Measurements from ENCODE around the gene C14orf132. TPM values are rescaled to one million over a fixed set of nuclear protein-coding genes. Genes with fewer than 3 reads are reported as not detected.

The C14orf132 gene
- total RNA-seq, 3 donors from 2014 or later = 6.6 to 13.3 (median 10.8) TPM

DNA sequence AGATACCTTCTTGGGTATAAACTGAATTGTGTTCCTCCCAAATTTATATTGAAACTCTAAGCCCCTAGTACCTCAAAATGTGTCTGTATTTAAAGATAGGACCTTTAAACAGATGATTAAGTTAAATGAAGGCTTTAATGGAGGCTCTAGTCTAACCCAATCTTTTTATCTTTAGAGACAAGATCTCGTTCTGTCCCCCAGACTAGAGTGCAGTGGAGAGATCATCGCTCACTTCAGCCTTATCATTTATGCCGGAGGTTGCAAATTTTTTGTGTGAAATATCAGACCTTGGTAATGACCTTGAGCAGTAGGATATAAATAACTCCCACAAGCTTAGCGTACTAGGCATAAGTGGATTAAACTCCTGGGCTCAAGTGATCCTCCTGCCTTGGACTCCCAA, 81.8 kb downstream of the C14orf132 start:
- Histone ChIP-seq H3K36me3 (no peaks in the 10 kb centered on the region), H3K27ac (no peak overlapping the region), H3K4me1 (peaks cover 0 to 4% of the 10 kb centered on the region in 2 donors), H3K27me3 (no peaks in the 10 kb centered on the region), H3K4me3 (no peak overlapping the region), H3K9me3 (peaks cover 0 to 4% of the 10 kb centered on the region in 2 donors)
- intact Hi-C loops (cut with DNase I; ENCODE audit: low total_unique reads) = no loop called here
- TF ChIP-seq POLR2A (IDR thresholded peaks at IDR 0.05) = no peak
- TF ChIP-seq POLR2AphosphoS5 (IDR thresholded peaks at IDR 0.05) = no peak
- DNase-seq (ENCODE audit: low spot score in 2 of 2) = no peak

DNA sequence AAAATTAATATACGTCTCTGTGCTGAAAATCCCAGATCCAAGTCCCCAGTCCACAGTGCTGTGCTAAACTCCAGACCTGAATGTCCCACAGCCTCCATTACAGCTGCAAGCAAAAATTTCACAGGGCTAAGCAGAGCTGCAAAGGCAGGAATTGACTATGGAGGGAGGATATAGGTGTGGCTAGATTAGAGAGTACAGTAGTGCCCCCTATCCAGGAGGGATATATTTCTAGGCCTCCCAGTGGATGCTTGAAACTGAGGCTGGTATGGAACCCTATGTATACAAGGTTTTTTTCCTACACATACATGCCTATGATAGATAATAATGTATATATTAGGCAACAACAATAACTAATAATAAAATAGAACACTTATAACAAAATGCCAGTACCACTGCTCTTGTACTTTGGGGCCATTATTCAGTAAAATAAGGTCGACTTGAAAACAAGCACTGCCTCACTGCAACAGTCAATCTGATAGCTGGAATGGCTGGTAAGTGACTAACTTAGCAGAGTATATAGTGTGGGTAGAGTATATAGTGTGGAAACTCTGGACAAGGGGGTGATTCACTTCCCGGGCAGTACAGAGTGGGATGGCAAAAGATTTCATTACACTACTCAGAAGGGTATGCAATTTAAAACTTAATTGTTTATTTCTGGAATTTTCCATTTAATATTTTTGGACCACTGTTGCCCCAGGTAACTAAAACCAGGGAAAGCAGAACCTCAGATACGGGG, 82.7 kb downstream of the C14orf132 start:
- peaks cover 0 to 3% of the 10 kb centered on the region in 2 donors for H3K4me1 ChIP-seq
- no peak overlapping the region for H3K4me3 ChIP-seq
- no peaks in the 10 kb centered on the region for H3K27me3 ChIP-seq
- intact Hi-C loops (cut with DNase I; ENCODE audit: low total_unique reads) = no loop called here
- peak overlapping the region in 1 of 2 donors; percentile 52 for H3K27ac ChIP-seq
- DNase-seq (ENCODE audit: low spot score in 2 of 2) = no peak
- H3K9me3 ChIP-seq = peaks cover 0 to 4% of the 10 kb centered on the region in 2 donors
- TF ChIP-seq CTCF (IDR thresholded peaks at IDR 0.05) (no peak), POLR2A (IDR thresholded peaks at IDR 0.05) (no peak), POLR2AphosphoS5 (IDR thresholded peaks at IDR 0.05) (no peak)
- H3K36me3 ChIP-seq = no peaks in the 10 kb centered on the region

- Histone ChIP-seq H3K4me3 (no peak overlapping the region), H3K4me1 (no peaks in the 10 kb centered on the region), H3K27me3 (no peaks in the 10 kb centered on the region), H3K9me3 (peaks cover 0 to 3% of the 10 kb centered on the region in 2 donors), H3K36me3 (no peaks in the 10 kb centered on the region), H3K27ac (peak overlapping the region; percentile 32 to 52)
- TF ChIP-seq POLR2AphosphoS5 (IDR thresholded peaks at IDR 0.05) (peak in 1 of 3 donors; percentile 50), CTCF (IDR thresholded peaks at IDR 0.05) (no peak), POLR2A (IDR thresholded peaks at IDR 0.05) (no peak)
- no peak for DNase-seq (ENCODE audit: low spot score in 2 of 2)
- intact Hi-C loops (cut with DNase I; ENCODE audit: low total_unique reads) = no loop called here
Measured at GRCh38 chr14:96122496-96122895, 83.3 kb downstream of the C14orf132 start.

- Histone ChIP-seq H3K4me1 (no peaks in the 10 kb centered on the region), H3K36me3 (no peaks in the 10 kb centered on the region), H3K9me3 (no peaks in the 10 kb centered on the region), H3K4me3 (no peak overlapping the region), H3K27me3 (no peaks in the 10 kb centered on the region), H3K27ac (no peak overlapping the region)
- no peak for DNase-seq (ENCODE audit: low spot score in 2 of 2)
- intact Hi-C loops (cut with DNase I; ENCODE audit: low total_unique reads) = no loop called here
- TF ChIP-seq POLR2AphosphoS5 (IDR thresholded peaks at IDR 0.05) (no peak), POLR2A (IDR thresholded peaks at IDR 0.05) (no peak), CTCF (IDR thresholded peaks at IDR 0.05) (no peak)
Measured at GRCh38 chr14:96125536-96125935, 86.4 kb downstream of the C14orf132 start.

GRCh38 chr14:96126339-96126782, 87.2 kb downstream of the C14orf132 start:
- no peak for DNase-seq (ENCODE audit: low spot score in 2 of 2)

GRCh38 chr14:96126783-96127271, 87.7 kb downstream of the C14orf132 start:
- Histone ChIP-seq H3K27me3 (no peaks in the 10 kb centered on the region), H3K4me1 (no peaks in the 10 kb centered on the region), H3K4me3 (no peak overlapping the region), H3K27ac (no peak overlapping the region), H3K36me3 (no peaks in the 10 kb centered on the region), H3K9me3 (no peaks in the 10 kb centered on the region)
- DNase-seq (ENCODE audit: low spot score in 2 of 2) = no peak
- intact Hi-C loops (cut with DNase I; ENCODE audit: low total_unique reads) = no loop called here
- no peak for TF ChIP-seq CTCF (IDR thresholded peaks at IDR 0.05)
- no peak for TF ChIP-seq POLR2A (IDR thresholded peaks at IDR 0.05)
- TF ChIP-seq POLR2AphosphoS5 (IDR thresholded peaks at IDR 0.05) = no peak

More at GRCh38 chr14:96126339-96126782, 87.2 kb downstream of the C14orf132 start:
- H3K27me3 ChIP-seq = no peaks in the 10 kb centered on the region
- intact Hi-C loops (cut with DNase I; ENCODE audit: low total_unique reads) = no loop called here
- H3K27ac ChIP-seq = peak overlapping the region in 1 of 2 donors; percentile 12
- H3K4me1 ChIP-seq = no peaks in the 10 kb centered on the region
- no peaks in the 10 kb centered on the region for H3K36me3 ChIP-seq
- H3K4me3 ChIP-seq = no peak overlapping the region
- H3K9me3 ChIP-seq = no peaks in the 10 kb centered on the region
- TF ChIP-seq POLR2A (IDR thresholded peaks at IDR 0.05) (no peak), POLR2AphosphoS5 (IDR thresholded peaks at IDR 0.05) (peak in 1 of 3 donors; percentile 18)
